IMR-90 (cell line): ENCODE measurements around the gene FADS1. TPM values are rescaled to one million over a fixed set of nuclear protein-coding genes. Genes with fewer than 3 reads are reported as not detected.

Experiments used
- ATAC-seq: fragments of 200-7000 bp; cut with Tn5 transposase; 2 replicates; pipeline ENCODE4 v1.9.1; 2020; ENCODE audit warnings: low read depth, mild to moderate bottlenecking, moderate library complexity
- BruUV-seq: library from RNA; stranded (reverse); fragments of 400-500 nt; replicated peaks from 2 replicates; lab custom pipeline; 2021; lab: Mats Ljungman, UMichigan
- CTCF ChIA-PET: fragments of 300-600 bp; formaldehyde crosslinking; extraction: SDS; loops from one replicate; lab custom pipeline; 2021; ENCODE audit warnings: antibody characterized with exemption; lab: Yijun Ruan, JAX
- POLR2A ChIA-PET: fragments of 300-600 bp; sonication (Branson Sonifier 250); formaldehyde crosslinking; loops from one replicate; lab custom pipeline; 2022; ENCODE audit warnings: antibody characterized with exemption; ENCODE audit not compliant: unreplicated experiment; lab: Charles Lee
- DNase-seq: peaks from one replicate; pipeline ENCODE4 v3.0.0; 2013
- H2AFZ ChIP-seq: replicated peaks from 2 replicates; pipeline ENCODE3; 2013; ENCODE audit warnings: low read length, mild to moderate bottlenecking; ENCODE audit not compliant: poor library complexity
- H2AK5ac ChIP-seq: 2 replicates; pipeline ENCODE4 v1.6.1; 2013; ENCODE audit warnings: low read depth, low read length, inconsistent platforms
- H2AK9ac ChIP-seq: replicated peaks from 2 replicates; pipeline ENCODE3; 2013; ENCODE audit warnings: mild to moderate bottlenecking, low read depth, low read length, moderate library complexity; ENCODE audit not compliant: poor library complexity
- H2BK120ac ChIP-seq: 2 replicates; pipeline ENCODE4 v1.6.1; 2013; ENCODE audit warnings: low read depth, low read length, inconsistent platforms
- H2BK15ac ChIP-seq: 3 replicates; pipeline ENCODE4 v1.6.1; 2013; ENCODE audit warnings: low read depth, low read length, inconsistent platforms
- H2BK20ac ChIP-seq: 2 replicates; pipeline ENCODE4 v1.6.1; 2013; ENCODE audit warnings: low read depth, mild to moderate bottlenecking, inconsistent platforms, low read length, moderate library complexity
- H2BK5ac ChIP-seq: 2 replicates; pipeline ENCODE4 v1.6.1; 2013; ENCODE audit warnings: mild to moderate bottlenecking, low read depth, low read length, inconsistent platforms; ENCODE audit not compliant: poor library complexity, severe bottlenecking
- H3K14ac ChIP-seq: replicated peaks from 2 replicates; pipeline ENCODE4 v1.6.1; 2013; ENCODE audit warnings: low read depth, low read length, inconsistent platforms
- H3K18ac ChIP-seq: 2 replicates; pipeline ENCODE4 v1.6.1; 2013; ENCODE audit warnings: low read depth, low read length, control low read depth
- H3K23ac ChIP-seq: 2 replicates; pipeline ENCODE4 v1.6.1; 2013; ENCODE audit warnings: low read depth, low read length, inconsistent platforms
- H3K27ac ChIP-seq: 2 replicates; pipeline ENCODE4 v1.5.1; 2013; ENCODE audit warnings: mild to moderate bottlenecking, control low read depth, low read length; ENCODE audit not compliant: insufficient read depth
- H3K27me3 ChIP-seq: 2 replicates; pipeline ENCODE4 v1.6.1; 2013; ENCODE audit warnings: low read length; ENCODE audit not compliant: control insufficient read depth, insufficient read depth
- H3K36me3 ChIP-seq: 2 replicates; pipeline ENCODE4 v1.6.1; 2013; ENCODE audit warnings: low read length, mixed read lengths; ENCODE audit not compliant: control insufficient read depth, insufficient read depth
- H3K4ac ChIP-seq: 2 replicates; pipeline ENCODE4 v1.6.1; 2013; ENCODE audit warnings: low read depth, low read length, inconsistent platforms
- H3K4me1 ChIP-seq: 2 replicates; pipeline ENCODE4 v1.6.1; 2013; ENCODE audit warnings: low read length, mixed read lengths; ENCODE audit not compliant: control insufficient read depth, insufficient read depth
- H3K4me2 ChIP-seq: 2 replicates; pipeline ENCODE4 v1.6.1; 2013; ENCODE audit warnings: low read depth, mild to moderate bottlenecking, control low read depth, low read length, moderate library complexity
- H3K4me3 ChIP-seq: 2 replicates; pipeline ENCODE4 v1.5.1; 2013; ENCODE audit warnings: low read depth, mild to moderate bottlenecking, control low read depth, low read length, moderate library complexity; ENCODE audit not compliant: insufficient read depth
- H3K56ac ChIP-seq: 2 replicates; pipeline ENCODE4 v1.6.1; 2013; ENCODE audit warnings: low read length, inconsistent platforms; ENCODE audit not compliant: insufficient read depth; ENCODE audit errors: extremely low read depth
- H3K79me1 ChIP-seq, 2 experiments: 2 replicates each; pipeline ENCODE4 v1.6.1; 2013; ENCODE audit warnings: low read length in 2 of 2, inconsistent platforms in 1 of 2, low read depth in 1 of 2
- H3K9ac ChIP-seq: 2 replicates; pipeline ENCODE4 v1.6.1; 2013; ENCODE audit warnings: low read depth, low read length, control low read depth
- H3K9me1 ChIP-seq: 2 replicates; pipeline ENCODE4 v1.6.1; 2013; ENCODE audit warnings: low read length, inconsistent platforms; ENCODE audit not compliant: insufficient read depth
- H3K9me3 ChIP-seq: 2 replicates; pipeline ENCODE4 v1.6.1; 2013; ENCODE audit warnings: low read length; ENCODE audit not compliant: control insufficient read depth, insufficient read depth
- H4K20me1 ChIP-seq: 2 replicates; pipeline ENCODE4 v1.6.1; 2013; ENCODE audit warnings: low read length, inconsistent platforms; ENCODE audit not compliant: insufficient read depth
- H4K5ac ChIP-seq: 2 replicates; pipeline ENCODE4 v1.6.1; 2013; ENCODE audit warnings: mild to moderate bottlenecking, low read depth, low read length, control low read depth
- H4K8ac ChIP-seq, 2 experiments: 2 replicates each; pipeline ENCODE4 v1.6.1; 2013; ENCODE audit warnings: low read depth in 2 of 2, low read length in 2 of 2, control low read depth in 1 of 2, inconsistent platforms in 1 of 2
- H4K91ac ChIP-seq: 2 replicates; pipeline ENCODE4 v1.6.1; 2013; ENCODE audit warnings: low read depth, low read length, inconsistent platforms; ENCODE audit not compliant: insufficient read depth
- BHLHE40 ChIP-seq: fragments of 150-350 bp; IDR thresholded peaks from 2 replicates; pipeline ENCODE4 v1.6.1; 2016; ENCODE audit warnings: mild to moderate bottlenecking, low read depth, low read length
- CEBPB ChIP-seq: IDR thresholded peaks from 2 replicates; pipeline ENCODE4 v1.6.1; 2012; ENCODE audit warnings: low read depth, low read length, improper control_type of control experiment
- CHD1 ChIP-seq: IDR thresholded peaks from 2 replicates; pipeline ENCODE4 v1.6.1; 2012; ENCODE audit warnings: low read depth, low read length, improper control_type of control experiment
- CTCF ChIP-seq: conservative IDR thresholded peaks from 2 replicates; pipeline ENCODE4 v1.5.1; 2012; ENCODE audit warnings: mild to moderate bottlenecking, low read depth, low read length, improper control_type of control experiment
- ELK1 ChIP-seq: fragments of 150-350 bp; IDR thresholded peaks from 2 replicates; pipeline ENCODE4 v1.6.1; 2016; ENCODE audit warnings: low read depth, mild to moderate bottlenecking, low read length, moderate library complexity, borderline replicate concordance
- FOS ChIP-seq: fragments of 150-350 bp; IDR thresholded peaks from 2 replicates; pipeline ENCODE4 v1.6.1; 2016; ENCODE audit warnings: low read depth, low read length
- MAFK ChIP-seq: IDR thresholded peaks from 2 replicates; pipeline ENCODE4 v1.6.1; 2012; ENCODE audit warnings: low read depth, low read length, improper control_type of control experiment
- MAZ ChIP-seq: IDR thresholded peaks from 2 replicates; pipeline ENCODE4 v1.6.1; 2012; ENCODE audit warnings: low read depth, mild to moderate bottlenecking, low read length, improper control_type of control experiment, moderate library complexity, borderline replicate concordance
- MXI1 ChIP-seq: IDR thresholded peaks from 2 replicates; pipeline ENCODE4 v1.6.1; 2012; ENCODE audit warnings: low read depth, mild to moderate bottlenecking, low read length, moderate library complexity, borderline replicate concordance
- NFE2L2 ChIP-seq: fragments of 150-350 bp; IDR thresholded peaks from 2 replicates; pipeline ENCODE4 v1.6.1; 2016; ENCODE audit warnings: low read depth, mild to moderate bottlenecking, low read length
- POLR2A ChIP-seq: IDR thresholded peaks from 2 replicates; pipeline ENCODE4 v1.6.1; 2012; ENCODE audit warnings: mild to moderate bottlenecking, low read depth, low read length
- RAD21 ChIP-seq: IDR thresholded peaks from 2 replicates; pipeline ENCODE4 v1.6.1; 2012; ENCODE audit warnings: low read length, improper control_type of control experiment
- RCOR1 ChIP-seq: IDR thresholded peaks from 2 replicates; pipeline ENCODE4 v1.6.1; 2012; ENCODE audit warnings: mild to moderate bottlenecking, low read length, improper control_type of control experiment; ENCODE audit not compliant: insufficient replicate concordance
- RFX5 ChIP-seq: IDR thresholded peaks from 2 replicates; pipeline ENCODE4 v1.8.0; 2012; ENCODE audit warnings: low read depth, mild to moderate bottlenecking, low read length, moderate library complexity
- SMC3 ChIP-seq: fragments of 150-350 bp; IDR thresholded peaks from 2 replicates; pipeline ENCODE4 v1.6.1; 2016; ENCODE audit warnings: low read depth, mild to moderate bottlenecking, antibody characterized with exemption, low read length, moderate library complexity
- USF2 ChIP-seq: fragments of 150-350 bp; IDR thresholded peaks from 2 replicates; pipeline ENCODE4 v1.6.1; 2017; ENCODE audit warnings: mild to moderate bottlenecking, antibody characterized with exemption, low read length, low read depth
- whole genome bisulfite sequencing, 2 experiments: methylation state at CpG; one replicate each; pipeline versions ENCODE4 v1.1.5 to v1.1.7; 2013; ENCODE audit warnings: missing lambda C conversion rate in 2 of 2; ENCODE audit not compliant: insufficient read length in 1 of 2; ENCODE audit errors: extremely low coverage in 2 of 2; 5-methylcytosine and 5-hydroxymethylcytosine counted together
- dilution Hi-C: fragments of 300-500 bp; cut with HindIII; formaldehyde crosslinking; loops from one replicate; pipeline ENCODE4 v1.14.3; 2018; ENCODE audit warnings: low sequenced_read_pairs; ENCODE audit not compliant: unreplicated experiment
- in situ Hi-C: fragments of 300-500 bp; cut with MboI; formaldehyde crosslinking; loops from 3 replicates; pipeline ENCODE4 v1.14.3; 2019; ENCODE audit warnings: low sequenced_read_pairs, inconsistent platforms, mixed read lengths
- intact Hi-C: fragments of 100-400 bp; cut with micrococcal nuclease; formaldehyde crosslinking; loops from 2 replicates; pipeline ENCODE4 v1.10.0; 2022
- polyA plus RNA-seq, 3 experiments: library from polyadenylated mRNA; depleted of rRNA; stranded (reverse); fragments of >200 nt; gene quantifications; 2 replicates each; pipeline ENCODE4 v1.2.3, GENCODE V29; 2012; ENCODE audit warnings: low replicate concordance in 1 of 3
- total RNA-seq: library from RNA; depleted of rRNA; stranded (reverse); fragments of >200 nt; gene quantifications from 2 replicates; pipeline ENCODE4 v1.2.3, GENCODE V29; 2012

Gene FADS1
- total and polyA plus RNA-seq, 2 of the 4 experiments (the other 2 are of a cell fraction) = 16.3 to 18.4 TPM

GRCh38 chr11:61838501-61838900 is 21.7 kb upstream of the FADS1 start:
- Histone ChIP-seq H3K27ac (no peak overlapping the region), H3K27me3 (no peaks in the 10 kb centered on the region), H3K4me1 (peaks cover 6% of the 10 kb centered on the region; the same call in 1 of the 2 replicates), H2AFZ (no peak overlapping the region), H3K9me3 (no peaks in the 10 kb centered on the region), H2BK120ac (no peak overlapping the region), H3K4me3 (no peak overlapping the region), H3K23ac (no peak overlapping the region), H2BK20ac (no peak overlapping the region), H2AK5ac (no peak overlapping the region), H3K36me3 (peaks cover 41% of the 10 kb centered on the region), H2AK9ac (no peak overlapping the region), H3K79me1 (peaks cover 4 to 44% of the 10 kb centered on the region in 2 experiments; a peak in 3 of 4 replicates), H3K14ac (no peak overlapping the region), H4K91ac (no peak overlapping the region), H3K4ac (no peak overlapping the region), H3K9ac (no peak overlapping the region), H3K56ac (no peak overlapping the region), H3K9me1 (peaks cover 18% of the 10 kb centered on the region), H4K8ac (no peak overlapping the region), H2BK15ac (no peak overlapping the region), H3K4me2 (no peak overlapping the region), H4K20me1 (peaks cover 24% of the 10 kb centered on the region; the same call in 1 of the 2 replicates), H3K18ac (no peak overlapping the region), H2BK5ac (no peak overlapping the region), H4K5ac (no peak overlapping the region)
- ChIA-PET POLR2A (no interaction called here), CTCF (no interaction called here)
- no peak for ATAC-seq
- no TSS peak for BruUV-seq
- in situ Hi-C loops (no loop called here), dilution Hi-C loops (no loop called here), intact Hi-C loops (no loop called here)
- no peak for DNase-seq
- WGBS, 2 experiments = 100% methylated on average over 2 of the region's 5 CpGs; no CpG with 5 or more reads in 1 of the 2 experiments
- TF ChIP-seq RAD21 (no peak), ELK1 (no peak), USF2 (no peak), POLR2A (no peak), CEBPB (no peak), SMC3 (no peak), BHLHE40 (no peak), FOS (no peak), RCOR1 (no peak), CTCF (no peak), CHD1 (no peak), MAFK (no peak), RFX5 (no peak), NFE2L2 (no peak), MXI1 (no peak), MAZ (no peak)
